ENCODE results near the gene SORL1-AS1.

DNA sequence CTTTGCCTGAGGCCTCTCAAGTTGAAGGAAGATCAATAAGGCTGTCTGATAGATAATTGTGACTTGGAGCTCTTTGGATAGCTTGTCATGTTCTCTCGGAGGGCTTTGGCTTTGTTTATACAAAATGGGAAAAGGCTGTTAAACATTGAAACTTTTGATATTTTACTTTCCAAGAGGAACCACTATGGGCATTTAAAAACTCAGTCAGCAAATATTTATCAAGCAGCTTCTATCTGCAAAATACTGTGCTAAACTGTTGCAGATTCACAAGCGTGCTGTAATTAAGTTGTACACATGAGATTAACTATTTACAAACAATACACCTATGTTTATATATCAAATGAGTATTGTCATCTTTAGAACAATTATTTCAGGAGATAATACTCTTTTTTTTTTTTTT, 35.2 kb downstream of the SORL1-AS1 start:
- TF ChIP-seq POLR2AphosphoS5 (IDR thresholded peaks at IDR 0.05; ENCODE audit: borderline replicate concordance, low read depth, low read length) = no peak
- TF ChIP-seq FOXP2 (optimal IDR thresholded peaks at IDR 0.05; ENCODE audit: control extremely low read depth, extremely low read length, insufficient read depth) = no peak
- no peak for TF ChIP-seq EZH2 (IDR thresholded peaks at IDR 0.05)

All from SK-N-MC (cell line).